Gastrocnemius medialis (tissue), 4 donors: Measurements from ENCODE around the gene PBX3.

Experiments
- CTCF ChIP-seq, 5 experiments: fragments of 450-650 bp in 3 of 5; fragments of 200-600 bp in 2 of 5; sonication (generic) in 2 of 5; IDR thresholded peaks in 4 of 5; conservative IDR thresholded peaks in 1 of 5; 1 replicate in 4 of 5; 2 replicates in 1 of 5; pipeline ENCODE4 v1.5.1; 2016 to 2019; ENCODE audit warnings: antibody characterized with exemption in 5 of 5, mild to moderate bottlenecking in 3 of 5, moderate library complexity in 3 of 5
- POLR2A ChIP-seq, 2 donors: fragments of 450-650 bp; IDR thresholded peaks; one replicate each; pipeline ENCODE4 v1.6.1; 2017; ENCODE audit warnings: antibody characterized with exemption in 2 of 2, mild to moderate bottlenecking in 2 of 2, moderate library complexity in 2 of 2

GRCh38 chr9:125730168-125730567 lies 17.0 kb upstream of the PBX3 start:
- TF ChIP-seq CTCF (IDR thresholded peaks at IDR 0.05 in 4 of 5, conservative IDR thresholded peaks at IDR 0.05 in 1 of 5): no peak
- no peak for TF ChIP-seq POLR2A (IDR thresholded peaks at IDR 0.05)
